ENCODE data around the gene TAC4.

DNA sequence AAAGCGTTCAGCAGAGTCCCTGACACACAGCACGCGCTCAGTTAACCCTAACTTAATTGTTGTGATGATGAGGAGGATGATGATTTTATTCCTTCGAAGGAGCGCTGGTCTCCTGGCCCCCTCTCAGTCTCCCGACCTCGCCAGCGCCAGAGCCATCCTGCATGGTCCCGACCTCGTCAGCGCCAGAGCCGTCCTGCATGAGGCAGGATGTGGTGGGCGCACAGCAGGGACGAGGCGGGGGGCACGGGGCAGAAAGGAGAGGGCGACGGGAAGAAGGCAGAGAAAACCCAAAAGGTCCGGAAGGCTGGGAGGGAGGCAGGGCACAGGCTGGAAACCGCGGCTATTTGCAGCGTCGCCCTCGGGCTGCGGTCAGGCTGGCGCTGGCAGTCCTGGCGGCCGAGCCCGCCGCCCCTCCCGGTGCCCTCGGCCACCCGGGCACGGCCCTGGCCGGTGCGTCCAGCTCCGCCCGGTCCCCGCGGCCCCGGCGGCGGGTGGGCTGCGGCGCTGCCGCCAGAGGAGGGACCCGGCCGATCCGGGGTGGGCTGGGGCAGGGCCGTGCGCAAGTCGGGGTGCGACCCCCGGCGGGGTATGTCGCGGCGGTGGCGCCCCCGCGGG is 3.0 kb upstream of the TAC4 start:
- TF ChIP-seq, protein P1, sequence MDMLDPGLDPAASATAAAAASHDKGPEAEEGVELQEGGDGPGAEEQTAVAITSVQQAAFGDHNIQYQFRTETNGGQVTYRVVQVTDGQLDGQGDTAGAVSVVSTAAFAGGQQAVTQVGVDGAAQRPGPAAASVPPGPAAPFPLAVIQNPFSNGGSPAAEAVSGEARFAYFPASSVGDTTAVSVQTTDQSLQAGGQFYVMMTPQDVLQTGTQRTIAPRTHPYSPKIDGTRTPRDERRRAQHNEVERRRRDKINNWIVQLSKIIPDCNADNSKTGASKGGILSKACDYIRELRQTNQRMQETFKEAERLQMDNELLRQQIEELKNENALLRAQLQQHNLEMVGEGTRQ (IDR thresholded peaks at IDR 0.05) = no peak
- TF ChIP-seq, protein P2, sequence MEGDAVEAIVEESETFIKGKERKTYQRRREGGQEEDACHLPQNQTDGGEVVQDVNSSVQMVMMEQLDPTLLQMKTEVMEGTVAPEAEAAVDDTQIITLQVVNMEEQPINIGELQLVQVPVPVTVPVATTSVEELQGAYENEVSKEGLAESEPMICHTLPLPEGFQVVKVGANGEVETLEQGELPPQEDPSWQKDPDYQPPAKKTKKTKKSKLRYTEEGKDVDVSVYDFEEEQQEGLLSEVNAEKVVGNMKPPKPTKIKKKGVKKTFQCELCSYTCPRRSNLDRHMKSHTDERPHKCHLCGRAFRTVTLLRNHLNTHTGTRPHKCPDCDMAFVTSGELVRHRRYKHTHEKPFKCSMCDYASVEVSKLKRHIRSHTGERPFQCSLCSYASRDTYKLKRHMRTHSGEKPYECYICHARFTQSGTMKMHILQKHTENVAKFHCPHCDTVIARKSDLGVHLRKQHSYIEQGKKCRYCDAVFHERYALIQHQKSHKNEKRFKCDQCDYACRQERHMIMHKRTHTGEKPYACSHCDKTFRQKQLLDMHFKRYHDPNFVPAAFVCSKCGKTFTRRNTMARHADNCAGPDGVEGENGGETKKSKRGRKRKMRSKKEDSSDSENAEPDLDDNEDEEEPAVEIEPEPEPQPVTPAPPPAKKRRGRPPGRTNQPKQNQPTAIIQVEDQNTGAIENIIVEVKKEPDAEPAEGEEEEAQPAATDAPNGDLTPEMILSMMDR (IDR thresholded peaks at IDR 0.05) = no peak
- TF ChIP-seq RCOR1 (IDR thresholded peaks at IDR 0.05; ENCODE audit: low read depth, low read length) (no peak), SREBF2 (IDR thresholded peaks at IDR 0.05) (no peak), MAFK (IDR thresholded peaks at IDR 0.05; ENCODE audit: partially characterized antibody) (no peak), POLR2A (IDR thresholded peaks at IDR 0.05; ENCODE audit: low read length) (no peak), CHD2 (IDR thresholded peaks at IDR 0.05; ENCODE audit: low read length, partially characterized antibody) (no peak), CEBPB (IDR thresholded peaks at IDR 0.05) (no peak), NR3C1 (IDR thresholded peaks at IDR 0.05) (no peak), EP300 (IDR thresholded peaks at IDR 0.05) (no peak), JUN (IDR thresholded peaks at IDR 0.05) (no peak), HDAC2 (IDR thresholded peaks at IDR 0.05) (no peak)
- TF ChIP-seq, protein P3, sequence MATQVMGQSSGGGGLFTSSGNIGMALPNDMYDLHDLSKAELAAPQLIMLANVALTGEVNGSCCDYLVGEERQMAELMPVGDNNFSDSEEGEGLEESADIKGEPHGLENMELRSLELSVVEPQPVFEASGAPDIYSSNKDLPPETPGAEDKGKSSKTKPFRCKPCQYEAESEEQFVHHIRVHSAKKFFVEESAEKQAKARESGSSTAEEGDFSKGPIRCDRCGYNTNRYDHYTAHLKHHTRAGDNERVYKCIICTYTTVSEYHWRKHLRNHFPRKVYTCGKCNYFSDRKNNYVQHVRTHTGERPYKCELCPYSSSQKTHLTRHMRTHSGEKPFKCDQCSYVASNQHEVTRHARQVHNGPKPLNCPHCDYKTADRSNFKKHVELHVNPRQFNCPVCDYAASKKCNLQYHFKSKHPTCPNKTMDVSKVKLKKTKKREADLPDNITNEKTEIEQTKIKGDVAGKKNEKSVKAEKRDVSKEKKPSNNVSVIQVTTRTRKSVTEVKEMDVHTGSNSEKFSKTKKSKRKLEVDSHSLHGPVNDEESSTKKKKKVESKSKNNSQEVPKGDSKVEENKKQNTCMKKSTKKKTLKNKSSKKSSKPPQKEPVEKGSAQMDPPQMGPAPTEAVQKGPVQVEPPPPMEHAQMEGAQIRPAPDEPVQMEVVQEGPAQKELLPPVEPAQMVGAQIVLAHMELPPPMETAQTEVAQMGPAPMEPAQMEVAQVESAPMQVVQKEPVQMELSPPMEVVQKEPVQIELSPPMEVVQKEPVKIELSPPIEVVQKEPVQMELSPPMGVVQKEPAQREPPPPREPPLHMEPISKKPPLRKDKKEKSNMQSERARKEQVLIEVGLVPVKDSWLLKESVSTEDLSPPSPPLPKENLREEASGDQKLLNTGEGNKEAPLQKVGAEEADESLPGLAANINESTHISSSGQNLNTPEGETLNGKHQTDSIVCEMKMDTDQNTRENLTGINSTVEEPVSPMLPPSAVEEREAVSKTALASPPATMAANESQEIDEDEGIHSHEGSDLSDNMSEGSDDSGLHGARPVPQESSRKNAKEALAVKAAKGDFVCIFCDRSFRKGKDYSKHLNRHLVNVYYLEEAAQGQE (IDR thresholded peaks at IDR 0.05) = no peak
